SU-DHL-6 (cell line): ENCODE measurements around the gene CTDP1.

Experiments used
- H2AFZ ChIP-seq: fragments of 200-600 bp; sonication (generic); 2 replicates; pipeline ENCODE4 v1.6.1; 2014; ENCODE audit warnings: low read depth, mild to moderate bottlenecking, moderate library complexity, mixed read lengths, antibody characterized with exemption, low read length; ENCODE audit not compliant: severe bottlenecking
- H3F3A ChIP-seq: fragments of 200-600 bp; shearing (Covaris generic); 2 replicates; pipeline ENCODE4 v1.6.0; 2016; ENCODE audit warnings: antibody characterized with exemption, mild to moderate bottlenecking; ENCODE audit not compliant: insufficient read depth
- H3K27ac ChIP-seq: fragments of 200-600 bp; sonication (generic); 2 replicates; pipeline ENCODE4 v1.5.1; 2016; ENCODE audit warnings: low read depth, mild to moderate bottlenecking, low read length, moderate library complexity, mixed read lengths
- H3K27me3 ChIP-seq: fragments of 200-600 bp; sonication (generic), shearing (Covaris generic); 2 replicates; pipeline ENCODE4 v1.6.0; 2014; ENCODE audit warnings: mild to moderate bottlenecking, low read length
- H3K36me3 ChIP-seq: fragments of 200-600 bp; sonication (generic); 2 replicates; pipeline ENCODE4 v1.6.1; 2014; ENCODE audit warnings: mild to moderate bottlenecking, low read length, mixed read lengths
- H3K4me2 ChIP-seq: fragments of 300-600, 200-600 bp; shearing (Covaris generic), sonication (generic); 2 replicates; pipeline ENCODE4 v1.6.0; 2014; ENCODE audit warnings: low read length, low read depth, mild to moderate bottlenecking; ENCODE audit not compliant: poor library complexity, severe bottlenecking
- H3K4me3 ChIP-seq: fragments of 200-600 bp; sonication (generic); 2 replicates; pipeline ENCODE4 v1.5.1; 2014; ENCODE audit warnings: antibody characterized with exemption, low read length, mild to moderate bottlenecking, mixed read lengths; ENCODE audit not compliant: insufficient read depth, poor library complexity, severe bottlenecking
- H3K79me2 ChIP-seq: fragments of 200-600 bp; sonication (generic); 2 replicates; pipeline ENCODE4 v1.6.1; 2014; ENCODE audit warnings: mild to moderate bottlenecking, low read length, moderate library complexity; ENCODE audit not compliant: insufficient read depth
- H3K9ac ChIP-seq: fragments of 200-600 bp; sonication (generic); 2 replicates; pipeline ENCODE4 v1.7.0; 2014; ENCODE audit warnings: mild to moderate bottlenecking, low read length
- H3K9me2 ChIP-seq: fragments of 200-600 bp; sonication (generic); replicated peaks from 2 replicates; pipeline ENCODE4 v1.6.1; 2014; ENCODE audit warnings: low read length; ENCODE audit not compliant: insufficient read depth
- H3K9me3 ChIP-seq: fragments of 200-600 bp; sonication (generic); 2 replicates; pipeline ENCODE4 v1.6.1; 2014; ENCODE audit warnings: low read length, mixed read lengths; ENCODE audit not compliant: insufficient read depth
- H4K20me1 ChIP-seq: fragments of 200-600 bp; sonication (generic); 2 replicates; pipeline ENCODE4 v1.6.1; 2014; ENCODE audit warnings: low read depth, mild to moderate bottlenecking, antibody characterized with exemption, low read length, moderate library complexity, mixed read lengths
- EZH2phosphoT487 ChIP-seq: fragments of 200-600 bp; sonication (generic), shearing (Covaris generic); conservative IDR thresholded peaks from 2 replicates; pipeline ENCODE4 v1.6.1; 2018; ENCODE audit warnings: mild to moderate bottlenecking, antibody characterized with exemption, low read length, moderate library complexity, mixed read lengths
- TF ChIP-seq, protein P1 (sequence below): fragments of 200-600 bp; sonication (generic); IDR thresholded peaks from one replicate; pipeline ENCODE4 v1.5.1; 2017; ENCODE audit warnings: antibody characterized with exemption, mild to moderate bottlenecking, low read length, moderate library complexity; ENCODE audit not compliant: insufficient read depth, poor library complexity, severe bottlenecking

Gene CTDP1

GRCh38 chr18:79774111-79774510 is 94.5 kb downstream of the CTDP1 start:
- Histone ChIP-seq H3K9me3 (no peaks in the 10 kb centered on the region), H3K9ac (no peak overlapping the region), H3K9me2 (no peaks in the 10 kb centered on the region), H3F3A (no peaks in the 10 kb centered on the region), H3K36me3 (no peaks in the 10 kb centered on the region), H3K4me2 (no peak overlapping the region), H3K4me3 (no peak overlapping the region), H4K20me1 (no peaks in the 10 kb centered on the region), H3K27me3 (no peaks in the 10 kb centered on the region), H2AFZ (no peak overlapping the region), H3K79me2 (no peaks in the 10 kb centered on the region), H3K27ac (no peak overlapping the region)
- TF ChIP-seq, protein P1, sequence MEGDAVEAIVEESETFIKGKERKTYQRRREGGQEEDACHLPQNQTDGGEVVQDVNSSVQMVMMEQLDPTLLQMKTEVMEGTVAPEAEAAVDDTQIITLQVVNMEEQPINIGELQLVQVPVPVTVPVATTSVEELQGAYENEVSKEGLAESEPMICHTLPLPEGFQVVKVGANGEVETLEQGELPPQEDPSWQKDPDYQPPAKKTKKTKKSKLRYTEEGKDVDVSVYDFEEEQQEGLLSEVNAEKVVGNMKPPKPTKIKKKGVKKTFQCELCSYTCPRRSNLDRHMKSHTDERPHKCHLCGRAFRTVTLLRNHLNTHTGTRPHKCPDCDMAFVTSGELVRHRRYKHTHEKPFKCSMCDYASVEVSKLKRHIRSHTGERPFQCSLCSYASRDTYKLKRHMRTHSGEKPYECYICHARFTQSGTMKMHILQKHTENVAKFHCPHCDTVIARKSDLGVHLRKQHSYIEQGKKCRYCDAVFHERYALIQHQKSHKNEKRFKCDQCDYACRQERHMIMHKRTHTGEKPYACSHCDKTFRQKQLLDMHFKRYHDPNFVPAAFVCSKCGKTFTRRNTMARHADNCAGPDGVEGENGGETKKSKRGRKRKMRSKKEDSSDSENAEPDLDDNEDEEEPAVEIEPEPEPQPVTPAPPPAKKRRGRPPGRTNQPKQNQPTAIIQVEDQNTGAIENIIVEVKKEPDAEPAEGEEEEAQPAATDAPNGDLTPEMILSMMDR: no peak
- TF ChIP-seq EZH2phosphoT487: no peak

GRCh38 chr18:79775441-79776221 is 96.0 kb downstream of the CTDP1 start:
- Histone ChIP-seq H3K9ac (no peak overlapping the region), H3K4me3 (no peak overlapping the region), H2AFZ (no peak overlapping the region), H3K4me2 (no peak overlapping the region), H3K27ac (no peak overlapping the region), H3K27me3 (no peaks in the 10 kb centered on the region), H3F3A (no peaks in the 10 kb centered on the region), H3K36me3 (no peaks in the 10 kb centered on the region), H3K9me3 (no peaks in the 10 kb centered on the region), H3K9me2 (no peaks in the 10 kb centered on the region), H4K20me1 (no peaks in the 10 kb centered on the region), H3K79me2 (no peaks in the 10 kb centered on the region)
- TF ChIP-seq EZH2phosphoT487: no peak
- TF ChIP-seq, protein P1: no peak

DNA sequence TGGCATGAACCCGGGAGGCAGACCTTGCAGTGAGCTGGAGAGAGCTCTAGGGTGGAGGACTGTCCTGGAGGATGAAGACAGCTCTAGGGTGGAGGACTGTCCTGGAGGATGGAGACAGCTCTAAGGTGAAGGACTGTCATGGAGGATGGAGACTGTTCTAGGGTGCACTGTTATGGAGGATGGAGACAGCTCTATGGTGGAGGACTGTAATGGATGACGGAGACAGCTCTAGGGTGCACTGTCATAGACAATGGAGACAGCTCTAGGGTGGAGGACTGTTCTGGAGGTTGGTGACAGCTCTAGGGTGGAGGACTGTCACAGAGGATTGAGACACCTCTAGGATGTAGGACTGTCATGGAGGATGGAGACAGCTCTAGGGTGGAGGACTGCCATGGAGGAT is 97.1 kb downstream of the CTDP1 start:
- no peaks in the 10 kb centered on the region for H3K27me3 ChIP-seq
- no peaks in the 10 kb centered on the region for H4K20me1 ChIP-seq
- no peak overlapping the region for H2AFZ ChIP-seq
- TF ChIP-seq, protein P1: no peak
- TF ChIP-seq EZH2phosphoT487: no peak
- no peaks in the 10 kb centered on the region for H3K36me3 ChIP-seq
- H3K4me3 ChIP-seq: no peak overlapping the region
- H3K4me2 ChIP-seq: no peak overlapping the region
- H3F3A ChIP-seq: no peaks in the 10 kb centered on the region
- H3K9ac ChIP-seq: no peak overlapping the region
- no peak overlapping the region for H3K27ac ChIP-seq
- H3K9me3 ChIP-seq: no peaks in the 10 kb centered on the region
- H3K9me2 ChIP-seq: no peaks in the 10 kb centered on the region
- H3K79me2 ChIP-seq: no peaks in the 10 kb centered on the region
